ENCODE results near the gene MICU2.

The MICU2 gene

DNA sequence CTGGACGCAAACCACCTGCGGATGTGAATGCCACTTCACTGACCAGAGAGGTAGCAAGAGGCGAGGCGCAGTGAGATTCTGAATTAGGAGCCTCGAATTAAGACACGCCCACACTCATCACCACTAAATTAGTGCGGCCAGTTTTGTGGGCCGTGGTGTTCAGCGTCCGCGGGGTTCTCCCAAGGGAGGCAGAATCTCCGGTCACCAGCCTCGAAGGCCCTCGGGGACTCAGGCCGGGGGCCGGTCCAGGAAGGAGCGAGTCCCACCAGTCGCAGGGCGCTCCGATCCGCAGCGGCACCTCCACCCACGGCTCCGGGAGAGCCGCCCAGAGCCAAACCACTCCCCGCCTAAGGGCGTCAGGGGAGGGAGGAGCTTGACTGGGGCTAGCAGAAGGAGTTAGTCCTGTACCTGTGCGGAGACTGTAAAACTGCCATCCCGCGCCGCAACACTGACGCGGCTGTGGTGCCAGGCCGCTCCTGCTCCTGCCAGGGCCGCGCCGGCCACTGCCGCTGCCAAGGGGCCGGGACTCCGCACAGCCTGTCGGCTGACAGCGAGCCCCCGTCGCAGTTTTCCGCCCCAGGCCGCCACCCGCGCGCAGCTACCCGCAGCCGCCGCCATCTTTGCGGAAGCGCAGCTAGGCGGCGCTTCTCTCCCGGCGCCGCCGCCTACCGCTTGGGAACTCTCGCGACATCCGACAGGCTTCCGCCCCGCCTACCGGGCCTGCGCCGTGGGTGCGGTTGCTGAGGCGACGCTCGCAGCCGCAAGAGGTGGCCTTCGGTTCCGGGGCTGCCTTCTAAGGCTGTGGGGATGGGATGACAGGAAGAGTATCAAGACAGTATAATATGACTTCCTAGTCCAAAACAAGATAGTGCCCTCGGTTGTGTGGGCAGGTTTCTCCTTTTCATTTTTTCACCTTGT lies at the start of gene MICU2:
MICU2 (minus strand) TSS at position 640 of the 918 bp plus-strand sequence; CDS start at position 618, 22 bp downstream.
- peak; percentile 92 for DNase-seq (ENCODE audit: low spot score)

GRCh38 chr13:21641629-21642028 lies 37.7 kb upstream of the MICU2 start:
- DNase-seq (ENCODE audit: low spot score) = no peak

DNA sequence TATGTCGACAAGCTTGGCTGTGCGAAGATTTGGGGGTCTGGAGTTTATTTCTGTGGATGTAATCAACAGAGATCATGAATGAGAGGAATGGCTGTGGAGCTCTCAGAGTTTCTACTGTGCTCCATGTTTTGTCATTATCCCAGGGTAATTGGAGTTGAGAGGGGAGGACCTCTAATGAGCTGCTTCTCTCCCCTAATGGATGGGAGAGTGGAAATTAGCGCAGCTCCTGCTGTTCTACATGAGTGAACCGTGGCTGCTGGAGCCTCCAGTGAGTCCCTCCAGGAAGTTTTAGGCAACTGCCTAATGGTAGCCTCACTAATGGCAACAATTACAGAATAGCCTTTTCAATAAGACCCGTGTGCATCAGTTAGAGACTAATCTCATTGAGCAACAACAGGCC lies 35.6 kb upstream of the MICU2 start:
- no peak for DNase-seq (ENCODE audit: low spot score)

DNA sequence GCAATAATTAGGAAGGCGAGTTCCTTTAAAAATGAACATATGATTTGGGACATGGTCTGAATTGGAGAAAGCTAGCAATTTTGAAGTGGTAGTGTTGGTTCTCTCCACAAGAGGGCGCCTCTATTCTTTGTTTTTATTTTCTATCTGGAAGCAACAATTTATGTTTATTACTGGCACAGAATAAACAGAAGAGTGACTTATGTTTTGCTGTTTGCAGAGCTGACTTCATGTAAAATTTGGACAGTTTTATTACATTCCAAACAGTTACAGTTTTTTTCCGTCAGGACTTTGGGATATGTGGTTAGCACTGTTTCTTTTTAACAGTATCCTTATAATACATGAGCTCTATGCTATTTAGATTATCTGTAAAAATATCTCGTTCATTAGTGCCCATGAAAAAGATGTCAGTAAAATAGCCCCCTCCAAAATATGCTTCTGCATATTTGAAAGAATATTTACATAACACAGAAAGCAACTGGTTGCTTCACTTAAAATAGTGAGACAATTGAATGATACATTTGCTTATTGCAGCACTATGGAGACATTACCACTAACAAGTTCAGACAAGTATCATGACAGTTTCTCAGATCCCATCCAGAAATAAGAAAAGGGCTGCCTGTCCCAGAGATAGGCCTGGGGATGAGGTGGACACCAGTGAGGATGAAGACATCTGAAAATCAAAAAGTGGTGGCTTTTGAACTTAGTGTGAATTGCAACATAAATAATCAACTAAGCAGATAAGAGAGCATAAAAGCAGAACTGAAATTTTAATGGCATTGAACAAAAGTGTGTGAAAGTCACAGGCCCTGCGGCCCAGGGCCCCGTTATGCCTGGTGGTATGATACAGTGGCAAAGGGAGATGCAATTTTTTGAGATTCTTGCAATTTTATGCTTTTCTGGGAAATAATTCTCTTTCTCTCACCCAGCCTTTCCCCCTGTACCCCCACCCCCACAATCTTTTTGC lies 34.6 kb upstream of the MICU2 start:
- peak; percentile 42 for DNase-seq (ENCODE audit: low spot score)

- DNase-seq (ENCODE audit: low spot score) = peak; percentile 46
Observed at GRCh38 chr13:21637296-21637695, 33.3 kb upstream of the MICU2 start.

DNA sequence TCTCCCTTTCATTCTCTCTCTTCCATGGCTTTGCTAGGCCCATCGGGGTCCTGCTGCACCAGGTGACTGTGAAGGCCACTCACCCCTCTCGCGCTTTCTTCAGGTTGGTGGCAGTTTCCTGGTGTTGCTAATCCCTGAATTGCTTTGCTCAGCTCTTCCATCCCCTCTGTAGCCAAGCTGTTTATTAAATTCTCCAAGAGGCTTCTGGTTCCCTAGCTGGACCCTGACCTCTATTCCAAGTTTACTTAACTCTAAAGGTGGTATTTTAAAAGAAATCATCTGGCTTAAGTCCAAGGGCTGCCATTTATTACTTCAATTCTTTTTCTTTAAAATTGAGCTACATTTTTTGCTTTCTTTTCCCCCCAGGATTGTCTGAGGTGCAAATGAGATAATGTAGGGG lies 32.7 kb upstream of the MICU2 start:
- DNase-seq (ENCODE audit: low spot score) = no peak

GRCh38 chr13:21632196-21632595 lies 28.2 kb upstream of the MICU2 start:
- no peak for DNase-seq (ENCODE audit: low spot score)

DNA sequence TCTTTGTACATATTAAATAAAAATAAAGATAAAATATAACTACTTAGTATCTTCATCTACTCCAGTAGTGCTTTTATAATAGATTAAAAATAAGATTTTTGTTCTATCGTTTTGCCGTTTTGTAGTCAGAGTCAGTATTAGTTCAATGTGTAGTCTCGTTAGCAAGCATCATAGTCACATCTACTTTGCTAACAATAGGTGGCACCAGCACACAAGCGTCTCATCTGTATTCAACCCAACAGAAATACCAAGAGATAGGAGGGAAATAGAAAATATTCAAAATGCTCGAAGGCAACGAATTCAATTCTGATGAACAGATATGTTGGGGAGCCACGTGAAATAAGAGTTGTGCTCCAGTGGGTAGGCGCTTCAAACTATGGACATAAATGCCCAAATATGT lies 21.4 kb upstream of the MICU2 start:
- DNase-seq (ENCODE audit: low spot score) = peak; percentile 41

DNA sequence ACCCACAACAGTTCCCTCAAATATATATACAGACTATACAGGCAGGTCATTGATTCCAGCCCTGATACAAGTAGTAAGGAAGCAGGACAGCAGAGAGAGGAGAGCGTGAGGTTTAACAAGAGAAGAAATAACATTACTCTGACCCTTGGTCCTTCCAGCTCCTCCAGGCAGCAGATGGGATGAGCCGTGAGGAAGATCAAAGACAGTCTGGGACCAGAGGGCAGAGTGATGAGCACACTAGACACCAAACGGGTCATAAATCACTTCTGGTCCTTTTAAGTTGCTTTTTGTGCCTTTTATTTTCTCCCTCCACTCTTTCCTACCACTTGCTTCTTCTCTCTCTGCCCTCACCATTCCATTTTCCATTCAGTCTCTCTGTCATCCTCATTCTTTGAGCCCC lies 16.9 kb upstream of the MICU2 start:
- no peak for DNase-seq (ENCODE audit: low spot score)

DNA sequence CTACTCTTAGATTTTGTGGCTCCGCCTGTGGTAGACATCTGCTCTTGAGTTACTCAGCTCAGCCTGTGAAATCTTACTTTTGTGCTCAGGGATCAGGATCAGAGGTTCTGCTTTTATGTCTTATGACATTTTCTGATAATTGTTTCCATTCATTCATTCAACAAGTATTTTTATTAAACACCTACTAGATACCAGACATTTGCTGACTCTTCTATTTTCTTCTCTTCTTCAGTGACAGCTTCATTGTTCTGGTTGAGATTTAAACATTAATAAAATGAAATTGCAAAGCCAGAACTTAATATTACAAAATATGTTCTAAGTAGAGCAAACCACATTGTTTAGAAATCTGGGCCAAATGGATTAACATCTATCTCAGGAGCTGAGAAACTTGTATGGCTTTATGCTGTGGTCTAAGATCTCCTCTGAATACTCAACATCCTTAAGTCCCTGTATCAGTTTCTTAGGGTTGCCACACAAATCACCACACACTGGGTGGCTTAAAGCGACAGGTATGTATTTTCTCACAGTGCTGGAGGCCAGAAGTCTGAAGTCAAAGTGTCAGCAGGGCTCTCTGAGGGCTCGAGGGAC lies 15.8 kb upstream of the MICU2 start:
- DNase-seq (ENCODE audit: low spot score) = no peak

DNA sequence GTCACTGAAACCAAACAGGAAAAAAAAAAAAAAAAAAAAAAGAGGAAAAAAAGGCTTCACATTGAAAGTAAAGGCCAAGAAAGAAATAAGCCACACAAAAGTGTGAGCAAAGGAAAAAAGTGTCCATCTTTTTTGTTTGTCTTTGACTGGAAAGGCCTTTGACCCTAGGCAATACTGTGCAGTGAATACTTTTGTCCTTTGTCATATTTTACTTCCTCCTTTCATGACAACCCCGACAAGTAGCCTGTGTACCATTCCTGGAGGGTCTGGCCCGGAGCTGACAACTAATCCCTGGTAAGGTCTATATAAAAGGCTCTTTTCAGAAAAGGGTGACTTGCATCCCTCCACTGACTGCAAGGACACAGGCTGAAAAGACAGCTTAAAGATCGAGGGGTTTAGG lies 12.9 kb upstream of the MICU2 start:
- DNase-seq (ENCODE audit: low spot score) = no peak

- no peak for DNase-seq (ENCODE audit: low spot score)
Observed at GRCh38 chr13:21616205-21616866, 12.4 kb upstream of the MICU2 start.

- DNase-seq (ENCODE audit: low spot score) = no peak
Observed at GRCh38 chr13:21615427-21615826, 11.5 kb upstream of the MICU2 start.

- DNase-seq (ENCODE audit: low spot score) = no peak
Observed at GRCh38 chr13:21613791-21614190, 9.8 kb upstream of the MICU2 start.

DNA sequence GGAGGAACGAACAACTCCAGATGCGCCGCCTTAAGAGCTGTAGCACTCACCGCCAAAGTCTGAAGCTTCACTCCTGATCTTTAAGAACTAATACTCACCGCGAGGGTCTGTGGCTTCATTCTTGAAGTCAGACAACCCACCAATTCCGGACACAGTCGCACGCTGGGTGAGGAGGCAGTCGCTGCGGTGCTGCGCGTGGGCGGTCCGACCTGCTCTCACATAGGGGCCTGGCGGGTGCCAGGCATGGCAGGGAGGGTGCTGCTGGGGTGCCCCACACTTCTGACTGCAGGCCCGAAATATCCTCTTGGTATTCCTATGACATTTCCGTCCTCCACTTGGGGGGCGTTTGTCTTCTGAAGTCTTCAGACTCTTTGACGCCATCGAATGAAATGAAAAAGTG lies 7.4 kb upstream of the MICU2 start:
- DNase-seq (ENCODE audit: low spot score) = no peak

DNA sequence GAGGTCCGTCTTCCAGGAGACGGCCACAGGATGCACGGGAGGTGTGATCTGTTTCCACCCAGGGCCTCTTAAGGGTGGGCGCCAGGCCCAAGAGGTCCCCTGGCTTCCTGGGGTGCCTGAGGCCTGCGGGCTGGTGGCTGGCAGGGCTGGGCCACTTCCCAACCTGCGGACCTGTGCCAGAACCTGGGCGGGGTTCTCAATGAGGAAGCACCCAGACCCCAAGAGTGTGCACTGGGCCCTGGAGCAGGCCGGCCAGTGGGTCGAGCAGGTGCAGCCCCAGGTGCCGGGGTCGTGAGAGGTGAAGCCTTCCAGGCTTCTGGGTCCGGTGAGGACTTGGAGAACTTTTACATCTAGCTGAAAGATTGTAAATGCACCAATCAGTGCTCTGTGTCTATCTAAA lies 6.7 kb upstream of the MICU2 start:
- DNase-seq (ENCODE audit: low spot score) = no peak

DNA sequence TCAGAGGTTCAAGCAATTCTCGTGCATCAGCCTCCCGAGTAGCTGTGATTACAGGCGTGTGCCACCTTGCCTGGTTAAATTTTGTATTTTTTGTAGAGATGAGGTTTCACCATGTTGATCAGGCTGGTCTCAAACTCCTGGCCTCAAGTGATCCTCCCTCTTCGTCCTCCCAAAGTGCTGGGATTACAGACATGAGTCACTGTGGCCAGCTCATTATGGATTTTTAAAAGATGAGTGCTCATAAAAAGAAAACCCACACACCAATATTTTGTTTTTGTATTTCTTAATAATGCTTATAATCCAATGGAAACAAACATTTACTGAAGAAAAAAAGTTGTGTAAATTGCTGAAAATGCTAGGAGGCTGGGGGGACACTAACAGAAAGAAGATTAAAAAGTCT lies 5.0 kb upstream of the MICU2 start:
- DNase-seq (ENCODE audit: low spot score) = no peak

GRCh38 chr13:21606796-21607195 lies 2.8 kb upstream of the MICU2 start:
- no peak for DNase-seq (ENCODE audit: low spot score)

DNA sequence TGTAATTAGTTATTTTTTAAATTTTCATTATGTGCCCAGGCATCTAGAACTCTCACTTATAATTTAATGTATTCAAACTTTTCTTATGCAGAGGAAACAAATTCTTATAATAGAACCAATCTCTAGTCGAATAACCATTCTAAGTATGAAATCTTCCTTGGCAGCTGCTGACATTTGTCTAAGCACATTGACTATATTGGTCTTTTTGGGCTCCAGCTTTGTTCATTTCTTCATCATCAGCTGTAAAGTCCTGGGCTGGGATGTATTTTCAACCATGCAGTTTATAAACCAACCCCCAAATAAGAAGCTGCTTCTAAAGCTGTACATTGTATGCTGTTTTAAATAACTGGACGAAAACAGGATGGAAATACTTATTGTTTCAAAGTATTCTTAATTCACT lies 2.3 kb upstream of the MICU2 start:
- DNase-seq (ENCODE audit: low spot score) = no peak

DNA sequence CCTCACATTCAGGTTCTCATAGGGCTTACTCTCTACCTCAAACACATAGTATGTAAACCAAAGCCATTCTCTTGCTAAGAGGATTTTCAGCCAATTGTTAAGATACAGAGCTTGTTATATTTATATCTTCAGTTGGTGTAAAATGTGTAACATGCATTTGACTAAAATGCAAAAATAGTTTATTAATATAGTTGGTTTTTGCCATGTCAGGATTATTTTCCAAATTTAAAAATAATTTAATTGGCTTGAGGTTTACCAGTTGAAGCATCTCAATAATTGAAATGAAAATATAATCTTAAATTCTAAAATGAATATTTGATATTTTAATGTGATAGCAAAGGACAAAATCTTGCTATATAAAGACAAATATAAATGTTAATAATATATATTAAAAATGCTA lies 7.2 kb downstream of the MICU2 start:
- no peak for DNase-seq (ENCODE audit: low spot score)

- DNase-seq (ENCODE audit: low spot score) = no peak
Observed at GRCh38 chr13:21595546-21595822, 8.5 kb downstream of the MICU2 start.
